D341Med (cell line): ENCODE results near the gene HSP90AB1.

Experiments
- DNase-seq: peaks from one replicate; pipeline ENCODE4 v3.0.0; 2012; ENCODE audit warnings: low spot score

The HSP90AB1 gene

DNA sequence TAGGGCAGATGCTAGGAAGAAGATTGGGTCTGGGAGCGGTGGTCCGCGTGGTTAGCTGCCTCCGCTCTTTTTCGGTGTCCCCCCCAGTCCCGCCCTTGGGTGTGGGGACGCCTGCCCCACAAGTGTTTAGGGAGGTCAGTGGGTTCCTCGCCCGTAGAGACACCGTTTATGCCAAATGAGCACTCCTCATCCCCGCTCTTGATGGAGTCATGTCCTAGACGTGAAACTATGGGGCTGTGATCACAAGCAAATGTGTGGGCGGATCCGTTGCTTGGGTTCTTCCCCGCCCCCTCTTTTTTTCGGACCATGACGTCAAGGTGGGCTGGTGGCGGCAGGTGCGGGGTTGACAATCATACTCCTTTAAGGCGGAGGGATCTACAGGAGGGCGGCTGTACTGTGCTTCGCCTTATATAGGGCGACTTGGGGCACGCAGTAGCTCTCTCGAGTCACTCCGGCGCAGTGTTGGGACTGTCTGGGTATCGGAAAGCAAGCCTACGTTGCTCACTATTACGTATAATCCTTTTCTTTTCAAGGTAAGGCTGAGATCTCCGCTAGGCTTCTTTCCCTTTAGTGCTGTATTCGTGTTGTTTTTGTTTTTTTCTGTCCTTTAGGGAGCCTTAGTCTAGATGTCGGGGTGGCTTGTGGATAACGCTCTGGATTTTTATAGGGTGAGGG lies at the start of gene HSP90AB1:
Gene HSP90AB1 (plus strand): TSS at position 439 of the 675 bp plus-strand sequence. CDS start 1,529 bp downstream, outside the sequence.
- peak; percentile 92 for DNase-seq

DNA sequence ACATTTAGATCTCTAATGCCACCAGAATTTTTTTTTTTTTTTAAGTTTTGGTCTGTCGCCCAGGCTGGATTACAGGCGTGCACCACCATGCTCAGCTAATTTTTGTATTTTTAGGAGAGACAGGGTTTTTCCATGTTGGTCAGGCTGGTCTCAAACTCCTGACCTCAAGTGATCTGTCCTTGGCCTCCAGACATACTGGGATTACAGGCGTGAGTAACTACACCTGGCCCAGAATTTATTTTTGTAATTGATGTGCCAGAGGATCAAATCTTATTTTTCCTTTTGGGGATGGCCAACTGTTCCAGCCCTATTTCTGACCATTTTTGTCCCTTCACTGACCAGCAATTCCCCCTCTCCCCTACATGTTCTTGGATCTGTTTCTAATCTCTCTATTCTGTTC lies 48.2 kb upstream of the HSP90AB1 start:
- DNase-seq, result no peak

DNA sequence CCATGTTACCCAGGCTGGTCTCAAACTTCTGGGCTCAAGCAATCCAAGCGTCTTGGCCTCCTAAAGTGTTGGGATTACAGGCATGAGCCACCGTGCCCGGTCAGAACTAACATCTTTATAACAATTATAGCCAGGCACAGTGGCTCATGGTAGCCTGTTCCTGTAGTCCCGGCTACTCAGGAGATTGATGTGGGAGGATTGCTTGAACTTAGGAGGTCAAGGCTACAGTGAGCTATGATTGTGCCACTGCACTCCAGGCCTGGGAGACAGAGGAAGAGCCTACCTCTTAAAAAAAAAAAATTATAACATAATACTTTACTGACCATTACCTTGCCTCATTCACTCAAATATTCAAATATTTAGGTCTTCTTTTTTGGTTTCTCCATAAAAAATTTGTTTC lies 47.0 kb upstream of the HSP90AB1 start:
- DNase-seq, result no peak

DNA sequence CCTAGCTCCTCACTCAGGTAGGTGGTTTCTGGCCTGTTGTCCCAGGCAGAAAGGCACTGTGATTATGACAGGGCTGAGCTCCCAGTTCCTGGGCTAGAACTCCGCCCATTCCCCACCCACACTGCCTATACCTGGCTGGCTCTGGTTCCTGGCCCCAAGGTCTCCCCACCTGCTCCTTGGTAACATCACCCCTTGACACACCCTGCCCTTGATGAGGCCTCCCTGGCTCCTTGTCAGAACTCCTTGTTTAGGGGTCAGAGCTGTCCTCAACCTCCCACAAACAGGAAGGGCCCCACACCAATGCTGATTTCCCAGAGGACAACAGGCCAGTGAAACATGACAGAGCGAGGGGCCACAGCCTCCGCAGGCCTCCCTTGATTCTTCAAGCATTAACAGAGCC lies 45.7 kb upstream of the HSP90AB1 start:
- DNase-seq, result peak; percentile 18

DNA sequence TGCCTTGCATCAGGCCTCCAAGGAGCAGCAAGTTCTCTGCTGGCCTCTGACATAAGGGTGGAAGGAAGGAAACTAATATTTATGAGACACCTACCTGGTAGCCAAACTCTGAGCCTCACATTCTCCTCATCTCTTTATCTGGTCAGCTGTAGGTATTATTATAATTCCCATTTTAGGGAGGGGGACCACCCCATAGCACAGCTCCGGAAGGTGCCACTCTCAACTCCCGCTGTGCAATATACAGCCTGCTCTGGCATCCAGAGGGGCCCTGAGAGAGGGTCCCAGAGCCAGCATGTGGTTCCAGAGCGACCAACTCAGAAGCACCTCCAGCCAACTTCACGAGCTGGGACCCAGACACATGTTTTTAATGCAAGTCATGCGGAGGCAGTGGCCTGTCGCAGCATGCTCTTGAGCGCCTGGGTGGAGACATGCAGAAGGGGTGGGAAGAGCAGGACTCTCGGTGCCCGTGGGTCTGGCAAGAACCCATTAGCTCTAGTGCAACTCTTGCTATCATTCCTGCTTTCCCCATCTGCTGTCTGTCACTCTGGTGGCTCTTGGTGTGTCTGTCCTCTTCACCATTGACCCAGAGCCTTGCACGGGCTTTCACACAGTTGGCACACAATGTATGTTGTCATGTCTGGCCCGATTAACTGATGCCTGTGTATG lies 45.1 kb upstream of the HSP90AB1 start:
- DNase-seq, result no peak

DNA sequence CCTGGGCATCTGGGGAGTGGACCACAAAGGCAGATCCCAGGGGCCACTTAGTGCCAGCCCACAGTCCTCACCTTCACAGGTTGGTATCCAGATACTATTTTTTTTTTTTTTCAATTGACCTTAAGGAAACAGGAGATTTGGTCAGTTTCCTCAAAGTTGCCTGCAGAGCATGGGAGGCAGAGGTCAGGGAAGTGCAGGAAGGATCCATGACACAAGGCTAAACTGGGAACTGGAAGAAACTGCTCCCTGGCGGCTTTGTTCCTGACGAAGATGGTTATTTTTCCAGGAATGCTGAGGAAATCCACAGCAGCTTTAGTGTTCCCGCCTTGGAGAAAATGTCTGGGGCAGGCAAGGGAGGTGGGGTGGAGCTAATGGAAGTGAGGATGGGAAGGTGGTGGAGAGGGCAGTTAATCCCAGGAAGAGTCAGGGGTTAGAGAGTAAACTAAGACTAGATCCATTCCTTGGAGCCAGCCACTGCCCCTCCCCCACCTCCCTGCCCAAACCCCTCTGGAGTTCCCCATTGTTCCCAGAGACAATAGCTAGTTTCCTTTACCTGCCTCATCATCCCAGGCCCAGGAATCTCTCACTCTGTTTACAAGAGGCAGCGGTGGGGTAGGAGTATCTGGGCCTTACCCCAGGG lies 44.4 kb upstream of the HSP90AB1 start:
- DNase-seq, result no peak

DNA sequence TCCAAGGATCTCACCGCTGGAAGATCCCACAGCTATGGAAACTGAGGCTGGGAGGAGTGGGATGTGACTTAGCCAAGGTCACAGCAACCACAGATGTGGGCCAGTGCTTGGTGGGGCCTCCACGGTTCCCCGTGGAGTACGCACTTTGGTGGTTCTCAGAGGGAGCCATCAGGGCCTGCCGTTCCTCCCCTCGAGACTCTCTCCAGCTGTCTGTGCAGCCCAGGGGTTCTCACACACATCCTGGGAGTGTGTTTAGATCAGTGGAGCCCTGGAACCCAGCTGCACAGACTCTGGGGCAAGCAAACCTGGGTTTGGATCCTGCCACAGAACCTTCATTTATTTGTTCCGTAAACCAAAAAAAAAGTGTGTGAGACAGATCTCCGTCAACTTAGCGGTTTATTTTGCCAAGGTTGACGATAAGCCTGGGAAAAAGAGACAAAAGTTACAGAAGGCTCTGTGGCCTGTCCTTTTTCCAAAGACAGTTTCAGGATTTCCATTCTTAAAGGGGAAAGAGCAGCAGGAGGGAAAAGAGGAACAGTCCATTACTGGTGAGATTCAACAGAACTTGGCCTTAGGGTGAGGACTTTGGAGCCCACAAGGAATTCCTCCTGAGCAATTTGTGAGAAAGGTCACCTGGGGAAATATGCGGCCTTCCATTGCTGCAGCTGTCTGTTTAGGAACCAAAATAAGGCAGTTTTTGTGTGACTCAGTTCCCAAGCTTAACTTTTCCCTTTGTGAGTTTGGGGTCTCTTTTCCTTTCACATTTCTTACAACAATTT lies 43.7 kb upstream of the HSP90AB1 start:
- DNase-seq, result peak; percentile 20

DNA sequence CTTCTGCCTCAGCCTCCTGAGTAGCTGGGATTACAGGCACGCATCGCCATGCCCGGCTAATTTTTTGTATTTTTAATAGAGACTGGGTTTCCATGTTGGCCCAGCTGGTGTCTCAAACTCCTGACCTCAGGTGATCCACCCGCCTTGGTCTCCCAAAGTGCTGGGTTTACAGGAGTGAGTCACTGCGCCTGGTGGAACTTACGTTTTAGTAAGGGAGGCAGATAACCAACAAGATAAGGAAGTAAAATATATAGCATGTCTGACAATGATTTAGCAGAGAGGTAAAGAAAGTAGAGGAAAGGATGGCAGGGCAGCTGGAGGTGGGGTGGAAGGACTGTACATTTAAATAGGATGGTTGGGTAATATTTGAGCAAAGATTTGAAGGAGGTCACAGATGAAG lies 42.9 kb upstream of the HSP90AB1 start:
- no peak for DNase-seq

DNA sequence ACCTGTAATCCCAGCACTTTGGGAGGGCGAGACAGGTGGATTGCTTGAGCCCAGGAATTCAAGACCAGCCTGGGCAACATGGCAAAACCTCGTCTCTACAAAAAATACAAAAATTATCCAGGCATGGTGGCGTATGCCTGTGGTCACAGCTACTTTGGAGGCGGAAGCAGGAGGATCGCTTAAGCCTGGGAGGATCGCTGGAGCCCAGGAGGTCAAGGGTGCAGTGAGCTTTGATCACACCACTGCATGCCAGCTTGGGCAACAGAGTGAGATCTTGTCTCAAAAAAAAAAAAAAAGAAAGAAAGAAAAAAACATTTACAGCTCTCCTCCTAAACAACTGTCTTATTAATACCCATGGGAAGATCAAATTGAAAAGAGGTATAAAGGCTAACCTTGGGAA lies 38.9 kb upstream of the HSP90AB1 start:
- DNase-seq, result no peak

DNA sequence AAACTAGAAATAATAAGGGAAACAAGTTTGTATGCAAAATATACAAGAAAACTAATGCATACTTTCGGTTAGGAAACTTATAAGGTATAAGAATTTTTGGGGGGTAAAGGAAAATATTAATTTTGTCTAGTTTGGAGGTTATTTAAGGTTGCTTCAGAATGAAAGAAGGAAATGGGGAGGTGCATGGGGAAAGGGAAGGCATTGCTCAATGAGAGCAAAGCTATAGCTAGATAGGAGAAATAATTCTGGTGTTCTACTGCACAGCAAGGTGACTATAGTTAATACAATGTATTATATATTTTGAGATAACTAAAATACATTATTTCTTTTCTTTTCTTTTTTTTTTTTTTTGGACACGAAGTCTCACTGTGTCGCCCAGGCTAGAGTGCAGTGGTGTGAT lies 35.6 kb upstream of the HSP90AB1 start:
- DNase-seq, result no peak

DNA sequence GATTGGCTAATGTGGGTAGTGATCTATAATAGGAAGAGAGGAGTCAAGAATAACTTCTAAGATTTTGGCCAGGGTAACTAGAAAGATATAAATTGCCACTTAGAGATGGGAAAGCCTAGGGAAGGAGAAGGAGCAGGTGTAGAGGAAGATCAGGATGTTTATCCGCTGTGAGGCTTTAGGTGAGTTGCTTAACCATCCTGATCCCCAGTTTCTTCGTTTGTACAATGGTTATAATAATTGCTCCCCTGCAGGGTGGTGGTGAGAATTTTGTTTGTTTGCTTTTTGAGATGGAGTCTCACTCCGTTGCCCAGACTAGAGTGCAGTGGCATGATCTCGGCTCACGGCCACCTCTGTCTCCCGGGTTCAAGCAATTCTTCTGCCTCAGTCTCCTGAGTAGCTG lies 32.6 kb upstream of the HSP90AB1 start:
- no peak for DNase-seq

DNA sequence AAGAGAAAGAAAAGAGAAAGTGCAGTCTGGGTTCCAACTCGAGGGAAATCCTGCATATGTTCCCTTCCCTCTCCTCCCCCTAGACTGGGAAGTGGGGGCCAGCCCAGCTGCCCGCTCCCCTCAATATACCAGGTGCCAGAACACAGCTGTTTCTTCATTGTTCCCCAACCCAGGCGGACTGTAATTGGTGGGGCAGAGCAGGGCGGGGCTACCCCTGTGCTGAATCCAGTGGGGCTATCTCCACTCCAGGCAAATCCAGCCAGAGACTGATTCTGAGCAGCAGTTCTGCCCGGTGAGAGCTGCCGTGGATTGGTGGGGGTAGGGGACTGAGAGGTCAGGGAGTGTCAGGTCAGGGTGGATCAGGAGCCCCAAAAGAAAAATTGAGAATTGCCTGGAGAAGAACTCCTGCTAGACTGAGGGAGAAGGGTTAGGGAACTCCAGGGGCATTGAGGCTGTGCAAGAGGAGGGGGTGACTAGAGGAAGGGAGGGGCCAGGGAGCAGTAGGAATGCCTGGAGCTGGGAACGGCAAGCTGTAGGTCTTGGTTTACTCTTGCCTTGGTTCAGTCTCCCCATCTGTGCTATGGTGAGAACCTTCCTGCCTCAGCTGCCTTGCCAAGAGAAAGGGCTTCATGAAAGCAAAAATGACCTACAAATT lies 30.1 kb upstream of the HSP90AB1 start, which contains the start of gene MYMX:
Gene MYMX (plus strand): TSS at position 250 of the 655 bp plus-strand sequence. CDS start 546 bp downstream, outside the sequence.
- DNase-seq, result peak; percentile 27

DNA sequence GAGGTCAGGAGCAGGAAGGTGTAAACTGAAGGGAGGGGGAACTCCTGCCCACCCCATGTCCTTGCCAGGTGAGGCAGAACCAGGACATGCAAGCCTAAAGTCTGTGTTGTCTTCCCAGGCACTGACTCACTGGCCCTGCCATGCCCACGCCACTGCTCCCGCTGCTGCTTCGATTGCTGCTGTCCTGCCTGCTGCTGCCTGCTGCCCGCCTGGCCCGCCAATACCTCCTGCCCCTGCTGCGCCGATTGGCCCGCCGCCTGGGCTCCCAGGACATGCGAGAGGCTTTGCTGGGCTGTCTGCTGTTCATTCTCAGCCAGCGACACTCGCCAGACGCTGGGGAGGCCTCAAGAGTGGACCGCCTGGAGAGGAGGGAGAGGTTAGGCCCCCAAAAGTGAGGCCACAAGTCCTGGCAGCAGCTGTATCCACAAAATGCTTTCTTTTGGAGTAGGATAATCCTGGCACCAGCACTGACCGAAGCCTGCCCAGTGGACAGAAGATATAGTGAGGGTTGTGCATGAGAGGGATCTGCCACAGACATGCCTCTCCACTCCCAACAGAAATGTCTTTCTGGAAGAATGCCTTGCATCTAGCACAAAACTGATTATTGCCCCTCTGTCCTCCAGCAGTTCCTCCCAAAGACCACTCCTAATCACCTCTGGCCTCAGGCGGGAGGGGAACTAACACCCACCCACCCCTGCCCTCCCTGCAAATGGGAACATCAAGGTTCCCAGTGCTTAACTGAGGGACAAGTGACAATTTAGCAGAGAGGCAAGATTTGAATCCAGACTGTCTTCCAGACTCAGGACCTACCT lies 29.4 kb upstream of the HSP90AB1 start:
- DNase-seq, result peak; percentile 33

DNA sequence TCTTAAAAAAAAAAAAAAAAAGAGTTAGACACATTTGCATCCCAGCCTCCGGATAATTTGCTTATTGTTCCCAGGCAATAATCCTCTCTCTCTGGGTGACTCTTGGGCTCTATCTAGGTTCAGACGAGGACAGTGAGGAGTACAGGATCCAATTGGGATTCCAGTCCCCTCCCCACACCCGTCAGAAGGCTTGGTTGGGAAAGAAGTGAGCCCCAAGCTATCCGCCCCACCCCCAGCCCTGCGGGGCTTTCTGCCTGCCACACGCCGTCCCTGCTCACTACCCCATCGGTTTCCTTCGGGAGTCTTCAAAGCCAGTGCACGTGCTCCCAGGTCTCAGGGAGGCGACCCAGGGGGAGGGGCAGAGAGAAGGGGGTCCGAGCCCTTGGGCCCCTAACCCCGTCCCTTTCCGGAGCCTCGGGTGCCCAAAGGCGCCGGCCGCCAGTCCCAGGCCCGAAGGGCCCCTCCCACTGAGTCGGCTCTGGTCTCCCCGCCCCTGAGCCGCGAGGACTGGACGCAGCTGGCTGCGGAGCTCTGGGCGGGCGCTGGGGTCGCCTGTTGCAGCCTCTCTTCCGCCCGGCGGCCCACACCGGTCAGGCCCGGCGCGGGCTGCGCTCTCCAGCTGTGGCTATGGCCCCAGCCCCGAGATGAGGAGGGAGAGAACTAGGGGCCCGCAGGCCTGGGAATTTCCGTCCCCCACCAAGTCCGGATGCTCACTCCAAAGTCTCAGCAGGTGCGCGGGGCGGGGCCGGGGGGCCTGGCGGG lies 27.7 kb upstream of the HSP90AB1 start:
- no peak for DNase-seq

DNA sequence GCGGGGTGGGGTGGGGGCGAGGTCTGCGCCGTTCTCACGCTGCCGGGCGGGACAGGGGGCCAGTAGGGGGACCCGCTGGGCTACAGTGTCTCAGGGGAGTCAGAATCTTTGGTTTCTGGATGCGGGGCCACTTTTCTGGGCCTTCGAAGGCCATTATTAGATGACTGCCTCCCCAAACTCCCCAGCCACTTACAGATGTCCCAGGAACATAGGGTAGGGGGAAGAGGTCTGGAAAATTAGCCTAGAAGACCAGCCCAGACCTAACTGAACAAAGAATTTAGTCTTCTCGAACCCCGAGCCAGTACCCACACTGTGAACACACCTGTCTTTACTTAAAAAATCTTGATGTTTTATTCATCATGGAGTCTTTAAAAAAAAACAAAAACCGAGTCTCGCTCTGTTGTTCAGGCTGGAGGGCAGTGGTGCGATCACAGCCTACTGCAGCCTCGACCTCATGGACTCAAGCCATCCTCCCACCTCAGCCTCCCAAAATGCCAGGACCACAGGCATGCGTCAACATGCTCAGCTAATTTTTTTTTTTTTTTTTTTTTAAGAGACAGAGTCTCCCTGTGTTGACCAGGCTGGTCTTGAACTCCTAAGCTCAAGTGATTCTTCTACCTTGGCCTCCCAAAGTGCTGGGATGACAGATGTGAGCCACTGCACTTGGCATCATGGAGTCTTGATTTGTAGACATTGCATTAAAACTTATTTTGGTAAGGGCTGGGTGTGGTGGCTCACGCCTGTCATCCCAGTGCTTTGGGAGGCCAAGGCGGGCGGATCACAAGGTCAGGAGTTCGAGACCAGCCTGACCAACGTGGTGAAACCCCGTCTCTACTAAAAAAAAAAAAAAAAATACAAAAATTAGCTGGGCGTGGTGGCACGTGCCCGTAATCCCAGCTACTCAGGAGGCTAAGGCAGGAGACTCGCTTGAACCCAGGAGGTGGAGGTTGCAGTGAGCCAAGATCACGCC lies 26.8 kb upstream of the HSP90AB1 start:
- DNase-seq, result no peak

DNA sequence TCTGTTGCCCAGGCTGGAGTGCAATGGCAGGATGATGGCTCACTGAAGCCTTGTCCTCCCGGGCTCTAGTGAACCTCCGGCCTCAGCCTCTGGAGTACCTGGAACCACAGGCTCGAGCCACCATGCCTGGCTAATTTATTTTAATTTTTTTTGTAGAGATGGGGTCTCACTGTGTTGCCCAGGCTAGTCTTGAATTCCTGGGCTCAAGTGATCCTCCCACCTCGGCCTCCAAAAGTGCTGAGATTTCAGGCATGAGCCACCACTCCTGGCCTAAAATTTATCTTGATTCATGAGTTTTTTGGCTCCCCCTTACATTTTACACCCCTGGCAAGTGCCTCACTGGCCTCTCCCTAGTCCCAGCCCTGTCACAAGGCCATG lies 26.0 kb upstream of the HSP90AB1 start:
- DNase-seq, result no peak

DNA sequence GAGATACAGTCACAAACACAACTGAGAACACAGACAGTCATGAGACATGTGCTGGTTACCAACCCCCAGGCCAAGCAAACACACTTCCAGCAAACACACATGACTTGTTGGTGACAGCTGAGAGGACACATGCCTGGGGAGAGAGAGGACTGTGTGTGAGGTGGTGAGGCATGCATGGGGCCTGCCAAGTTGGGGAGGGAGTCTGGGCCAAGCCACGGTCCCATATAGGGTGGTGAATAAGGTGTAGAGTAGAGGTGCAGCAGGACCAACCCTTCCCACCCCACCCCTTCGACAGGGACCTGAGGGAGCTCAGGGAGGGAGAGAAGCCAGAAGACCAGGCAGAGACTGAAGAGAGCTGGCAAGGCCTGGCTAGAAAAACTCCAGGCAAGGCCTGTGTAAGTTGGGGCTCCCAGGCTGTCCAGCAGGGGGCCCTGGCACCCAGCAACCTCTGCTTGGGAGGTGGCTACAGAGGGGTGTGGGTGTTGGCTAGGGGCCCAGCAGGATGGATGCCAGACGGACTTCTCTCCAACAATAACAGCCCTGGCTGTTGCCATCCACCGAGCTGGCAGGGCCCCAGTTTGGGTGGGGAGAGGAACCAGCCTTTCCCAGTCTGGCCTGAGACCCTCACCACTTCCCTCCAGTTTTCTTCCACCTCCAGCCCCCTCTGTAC lies 25.5 kb upstream of the HSP90AB1 start:
- peak; percentile 84 for DNase-seq

DNA sequence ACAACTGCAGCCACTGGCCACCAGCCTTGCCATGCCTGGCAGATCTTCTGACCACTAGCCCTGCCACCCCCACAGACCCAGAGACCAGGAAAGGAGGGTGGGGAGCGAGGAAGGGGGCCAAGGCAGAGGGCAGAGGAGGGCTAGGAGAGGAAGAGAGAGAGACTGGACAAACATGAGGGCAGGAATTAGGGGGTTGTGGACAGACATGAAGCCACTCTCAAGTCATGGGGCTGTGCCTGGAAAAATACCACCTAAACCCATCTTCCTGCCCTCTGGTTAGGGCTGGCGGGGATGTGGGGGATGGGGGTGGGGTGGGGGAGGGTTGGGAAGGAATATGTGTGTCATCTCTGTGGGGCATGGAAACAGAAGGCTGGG lies 25.0 kb upstream of the HSP90AB1 start:
- DNase-seq, result no peak
